Adrenal gland (tissue), 5 donors: Measurements from ENCODE around the gene ZC3H11A.

Source experiments
- CTCF ChIP-seq, 6 experiments: fragments of 450-650 bp in 4 of 6; fragments of 200-600 bp in 2 of 6; sonication (generic) in 1 of 6; IDR thresholded peaks; 1 replicate in 5 of 6; 2 replicates in 1 of 6; pipeline versions ENCODE4 v1.5.1 to v1.8.0; 2016 to 2021; ENCODE audit warnings: antibody characterized with exemption in 6 of 6, mild to moderate bottlenecking in 2 of 6, moderate library complexity in 1 of 6
- POLR2A ChIP-seq, 2 donors: fragments of 450-650 bp; IDR thresholded peaks; one replicate each; pipeline ENCODE4 v1.6.1; 2017; ENCODE audit warnings: antibody characterized with exemption in 2 of 2, mild to moderate bottlenecking in 2 of 2, moderate library complexity in 1 of 2
- donor health status: DM: no; HTN: no; CAD: no.

- no peak for TF ChIP-seq CTCF (IDR thresholded peaks at IDR 0.05)
- no peak for TF ChIP-seq POLR2A (IDR thresholded peaks at IDR 0.05)
These were observed 2.9 kb upstream of the ZC3H11A start for GRCh38 chr1:203792486-203792885.
